Effector CD4-positive, alpha-beta T cell (primary cell): Measurements from ENCODE around the gene CSH2. TPM values are rescaled to one million over a fixed set of nuclear protein-coding genes. Genes with fewer than 3 reads are reported as not detected.
A peak's percentile ranks its signal among the peaks of the same experiment; 100 is the strongest.
"Not testable (repeated sequence)": the region's sequence is repeated elsewhere in the genome, so short reads cannot be mapped to it uniquely, and the experiment has no call there.

Source experiments
- DNase-seq: peaks from one replicate; pipeline ENCODE4 v3.0.0-alpha.2; 2020
- total RNA-seq: gene quantifications from one replicate; lab custom pipeline; 2026; lab: John Stamatoyannopoulos, UW

Gene CSH2
- total RNA-seq = not detected

DNA sequence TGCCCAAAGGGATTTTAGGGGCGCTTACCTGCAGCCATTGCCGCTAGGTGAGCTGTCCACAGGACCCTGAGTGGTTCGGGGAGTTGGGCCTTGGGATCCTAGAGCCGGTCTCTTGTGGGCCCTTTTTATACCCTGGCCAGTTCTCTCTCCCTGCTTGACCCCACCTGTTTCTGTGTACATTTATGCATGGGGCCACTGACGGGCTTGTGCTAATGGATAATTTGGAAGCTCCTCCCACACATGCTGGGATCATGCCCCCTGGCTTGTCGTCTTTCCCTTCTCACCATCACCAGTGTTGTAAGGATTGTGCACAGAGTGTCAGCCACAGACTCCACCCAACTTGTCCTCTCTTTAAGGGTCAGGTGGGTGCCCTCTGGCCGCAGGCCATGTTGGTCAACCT, at the start of gene CSH2:
TSS of gene CSH2 (minus strand) at position 101 of the 400 bp plus-strand sequence. CDS start at position 38, 63 bp downstream.
- DNase-seq = not testable (repeated sequence)

DNA sequence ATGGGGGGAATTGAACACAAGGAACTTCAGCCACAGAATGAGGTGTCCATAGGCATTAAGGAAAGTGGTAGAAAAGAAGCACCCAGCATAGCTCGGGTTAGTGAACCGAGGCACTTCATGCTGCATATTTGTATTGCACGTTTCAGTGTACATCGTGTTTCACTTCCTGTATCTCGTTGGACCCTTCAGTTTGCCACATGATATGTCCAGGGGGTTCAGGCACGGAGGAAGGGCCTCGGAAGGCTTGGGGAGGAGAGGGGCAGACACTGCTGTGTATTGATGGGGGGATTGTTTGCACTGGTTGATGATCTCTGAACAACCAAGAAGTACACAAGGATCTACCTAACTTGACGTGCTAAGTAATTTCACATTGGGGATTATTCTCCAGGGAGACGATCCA, 48.9 kb upstream of the CSH2 start:
- DNase-seq = not testable (repeated sequence)

DNA sequence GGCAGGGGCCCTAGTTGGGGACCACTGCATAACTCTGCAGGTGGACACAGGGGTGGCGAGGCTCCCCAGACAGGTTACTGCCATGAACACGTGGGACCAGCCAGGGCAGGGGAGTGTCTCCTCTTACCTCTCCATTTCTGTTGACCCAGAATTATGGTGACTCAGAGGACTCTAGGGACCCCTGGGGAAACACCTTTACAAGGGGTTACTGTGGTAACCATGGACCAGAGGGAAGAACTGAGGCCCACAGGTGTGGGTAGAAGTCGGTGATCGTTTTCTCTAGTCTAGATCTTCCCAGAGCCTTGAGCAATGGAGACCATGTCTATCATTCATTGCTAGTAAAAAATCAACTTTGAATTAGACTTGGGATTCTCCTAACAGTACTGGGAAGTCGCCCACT, 47.3 kb upstream of the CSH2 start:
- DNase-seq = not testable (repeated sequence)

DNA sequence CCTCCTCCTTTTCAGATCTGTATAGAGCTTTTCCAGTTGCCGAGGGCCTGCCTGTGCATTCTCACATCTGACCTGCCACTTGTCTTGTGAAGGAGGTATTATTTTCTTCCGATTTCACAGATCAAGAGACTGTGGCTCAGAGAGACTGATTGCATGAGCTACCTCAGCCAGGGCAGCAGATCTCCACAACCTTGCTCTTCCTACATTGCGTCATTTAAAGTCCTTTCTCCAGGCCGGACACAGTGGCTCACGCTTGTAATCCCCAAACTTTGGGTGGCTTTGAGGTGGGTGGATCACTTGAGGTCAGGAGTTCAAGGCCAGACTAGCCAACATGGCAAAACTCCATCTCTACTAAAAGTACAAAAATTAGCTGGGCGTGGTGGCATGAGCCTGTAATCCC, 46.6 kb upstream of the CSH2 start:
- not testable (repeated sequence) for DNase-seq

DNA sequence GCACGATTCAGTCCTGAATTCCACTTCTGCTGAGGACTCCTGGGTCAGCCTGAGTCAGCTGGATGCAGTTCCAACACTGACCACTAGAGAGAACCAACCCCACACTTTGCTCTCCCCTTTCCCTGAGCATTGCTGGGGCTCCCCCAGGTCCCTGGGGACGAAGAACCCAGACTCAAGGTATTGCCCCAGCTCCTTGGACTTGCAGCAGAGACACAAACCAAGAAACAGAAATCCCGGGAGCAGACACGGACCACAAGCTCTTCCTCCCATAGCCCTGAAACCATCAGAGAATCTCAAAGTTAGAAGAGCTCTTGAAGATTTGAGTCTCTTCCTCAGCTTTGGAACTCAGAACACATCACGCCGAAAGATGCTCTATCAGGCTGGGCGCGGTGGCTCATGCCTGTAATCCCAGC, 45.8 kb upstream of the CSH2 start:
- DNase-seq = peak; percentile 67

GRCh38 chr17:63918789-63919305, 45.4 kb upstream of the CSH2 start, which contains the start of gene GH1:
GH1 (minus strand) TSS chr17:63918839; CDS start chr17:63918776, 63 bp downstream.
- DNase-seq = not testable (repeated sequence)

- DNase-seq = no peak
These were observed 44.8 kb upstream of the CSH2 start for GRCh38 chr17:63918305-63918704.

- no peak for DNase-seq
These were observed 44.2 kb upstream of the CSH2 start for GRCh38 chr17:63917646-63918045.

- DNase-seq = not testable (repeated sequence)
These were observed 43.7 kb upstream of the CSH2 start for GRCh38 chr17:63917206-63917605.

DNA sequence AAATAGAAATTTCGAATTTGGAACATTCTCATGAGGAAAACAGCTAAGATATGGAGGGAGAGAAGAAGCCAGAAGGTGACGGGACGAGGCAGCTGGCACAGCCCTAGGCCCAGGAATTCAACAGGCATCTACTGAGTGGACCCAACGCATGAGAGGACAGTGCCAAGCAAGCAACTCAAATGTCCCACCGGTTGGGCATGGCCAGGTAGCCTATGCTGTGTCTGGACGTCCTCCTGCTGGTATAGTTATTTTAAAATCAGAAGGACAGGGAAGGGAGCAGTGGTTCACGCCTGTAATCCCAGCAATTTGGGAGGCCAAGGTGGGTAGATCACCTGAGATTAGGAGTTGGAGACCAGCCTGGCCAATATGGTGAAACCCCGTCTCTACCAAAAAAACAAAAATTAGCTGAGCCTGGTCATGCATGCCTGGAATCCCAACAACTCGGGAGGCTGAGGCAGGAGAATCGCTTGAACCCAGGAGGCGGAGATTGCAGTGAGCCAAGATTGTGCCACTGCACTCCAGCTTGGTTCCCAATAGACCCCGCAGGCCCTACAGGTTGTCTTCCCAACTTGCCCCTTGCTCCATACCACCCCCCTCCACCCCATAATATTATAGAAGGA, 43.2 kb upstream of the CSH2 start:
- DNase-seq = no peak

DNA sequence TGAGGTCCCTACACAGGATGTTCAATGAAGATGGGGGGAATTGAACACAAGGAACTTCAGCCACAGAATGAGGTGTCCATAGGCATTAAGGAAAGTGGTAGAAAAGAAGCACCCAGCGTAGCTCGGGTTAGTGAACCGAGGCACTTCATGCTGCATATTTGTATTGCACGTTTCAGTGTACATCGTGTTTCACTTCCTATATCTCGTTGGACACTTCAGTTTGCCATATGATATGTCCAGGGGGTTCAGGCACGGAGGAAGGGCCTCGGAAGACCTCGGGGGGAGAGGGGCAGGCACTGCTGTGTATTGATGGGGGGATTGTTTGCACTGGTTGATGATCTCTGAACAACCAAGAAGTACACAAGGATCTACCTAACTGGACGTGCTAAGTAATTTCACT, 42.3 kb upstream of the CSH2 start:
- not testable (repeated sequence) for DNase-seq

DNA sequence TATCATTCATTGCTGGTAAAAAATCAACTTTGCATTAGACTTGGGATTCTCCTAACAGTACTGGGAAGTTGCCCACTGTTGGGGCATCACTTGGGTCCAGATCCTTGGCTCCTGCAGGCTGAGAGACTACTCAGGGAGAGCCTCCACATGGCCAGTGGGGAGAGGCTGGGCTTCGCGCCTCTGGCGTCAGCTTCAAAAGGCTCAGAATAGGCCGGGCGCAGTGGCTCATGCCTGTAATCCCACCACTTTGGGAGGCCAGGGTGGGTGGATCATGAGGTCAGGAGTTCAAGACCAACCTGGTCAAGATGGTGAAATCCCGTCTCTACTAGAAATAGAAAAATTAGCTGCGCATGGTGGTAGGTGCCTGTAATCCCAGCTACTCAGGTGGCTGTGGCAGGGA, 41.0 kb upstream of the CSH2 start:
- no peak for DNase-seq

DNA sequence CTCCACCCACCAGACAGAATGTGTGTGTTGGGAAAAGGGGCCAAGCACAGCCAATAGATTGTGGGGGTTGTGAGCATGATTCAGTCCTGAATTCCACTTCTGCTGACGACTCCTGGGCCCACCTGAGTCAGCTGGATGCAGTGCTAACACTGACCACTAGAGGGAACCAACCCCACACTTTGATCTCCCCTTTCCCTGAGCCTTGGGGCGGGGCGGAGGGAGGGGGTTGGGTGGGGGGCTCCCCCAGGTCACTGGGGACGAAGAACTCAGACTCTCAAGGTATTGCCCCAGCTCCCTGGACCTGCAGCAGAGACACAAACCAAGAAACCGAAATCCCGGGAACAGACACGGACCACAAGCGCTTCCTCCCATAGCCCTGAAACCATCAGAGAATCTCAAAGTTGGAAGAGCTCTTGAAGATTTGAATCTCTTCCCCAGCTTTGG, 38.2 kb upstream of the CSH2 start:
- DNase-seq = peak; percentile 47

- no peak for DNase-seq
These were observed 37.7 kb upstream of the CSH2 start, which contains the start of gene CSHL1 for GRCh38 chr17:63911041-63911635. CSHL1 (minus strand) TSS chr17:63911258; CDS start chr17:63911196, 62 bp downstream.

DNA sequence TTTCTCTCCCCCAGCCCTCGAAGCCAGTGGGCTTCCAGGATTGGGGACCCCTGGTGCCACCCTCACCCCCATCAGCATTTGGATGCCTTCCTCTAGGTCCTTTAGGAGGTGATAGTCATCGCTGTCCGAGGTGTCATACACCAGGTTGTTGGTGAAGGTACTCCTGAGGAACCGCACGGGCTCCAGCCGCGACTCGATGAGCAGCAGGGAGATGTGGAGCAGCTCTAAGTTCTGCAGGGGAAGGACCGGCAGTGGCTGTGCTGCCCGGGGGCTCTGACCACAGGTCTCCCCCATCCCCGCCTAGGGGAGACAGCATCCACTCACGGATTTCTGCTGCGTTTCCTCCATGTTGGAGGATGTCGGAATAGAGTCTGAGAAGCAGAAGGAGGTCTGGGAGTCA, 36.6 kb upstream of the CSH2 start:
- no peak for DNase-seq

GRCh38 chr17:63909586-63909985, 36.1 kb upstream of the CSH2 start:
- DNase-seq = not testable (repeated sequence)

DNA sequence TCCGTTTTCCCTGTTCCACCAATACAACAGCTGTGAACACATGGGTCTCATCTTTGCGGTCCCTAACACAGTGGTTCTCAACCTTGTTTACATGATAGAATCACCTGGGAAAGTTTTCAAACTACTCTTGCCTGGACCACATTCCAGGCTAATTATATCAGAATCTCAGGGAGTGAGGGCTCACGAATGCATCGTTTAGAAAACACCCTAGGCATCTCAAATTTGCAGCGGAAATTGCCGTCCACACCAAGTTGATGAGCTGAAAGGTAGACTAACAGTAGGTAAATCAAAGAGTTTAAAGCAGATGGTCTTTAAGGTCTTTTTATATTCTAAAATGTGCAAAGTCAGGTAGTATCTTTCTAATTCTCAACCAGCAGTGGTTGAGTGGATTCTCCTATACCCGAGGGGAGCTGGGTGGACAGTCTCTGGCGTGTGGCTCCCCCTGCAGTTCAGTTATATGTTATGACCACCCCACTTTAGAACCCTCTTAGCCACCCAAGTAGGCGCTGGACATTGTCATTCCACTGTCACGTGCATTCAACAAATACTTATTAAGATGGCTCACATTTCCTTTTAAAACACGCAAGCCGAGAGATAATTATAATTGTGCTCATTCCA, 33.8 kb upstream of the CSH2 start:
- not testable (repeated sequence) for DNase-seq

DNA sequence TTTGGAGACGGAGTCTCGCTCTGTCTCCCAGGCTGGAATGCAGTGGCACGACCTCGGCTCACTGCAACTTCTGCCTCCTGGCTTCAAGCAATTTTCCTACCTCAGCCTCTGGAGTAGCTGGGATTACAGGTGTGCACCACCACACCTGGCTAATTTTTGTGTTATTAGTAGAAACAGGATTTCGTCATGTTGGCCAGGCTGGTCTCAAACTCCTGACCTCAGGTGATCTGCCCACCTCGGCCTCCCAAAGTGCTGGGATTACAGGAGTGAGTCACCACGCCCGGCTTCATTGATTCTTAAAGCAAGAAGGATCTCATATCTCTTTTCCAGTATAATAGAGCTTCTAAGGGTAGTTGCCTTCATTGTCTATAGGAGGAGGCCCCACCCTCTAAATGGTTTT, 31.3 kb upstream of the CSH2 start:
- not testable (repeated sequence) for DNase-seq

DNA sequence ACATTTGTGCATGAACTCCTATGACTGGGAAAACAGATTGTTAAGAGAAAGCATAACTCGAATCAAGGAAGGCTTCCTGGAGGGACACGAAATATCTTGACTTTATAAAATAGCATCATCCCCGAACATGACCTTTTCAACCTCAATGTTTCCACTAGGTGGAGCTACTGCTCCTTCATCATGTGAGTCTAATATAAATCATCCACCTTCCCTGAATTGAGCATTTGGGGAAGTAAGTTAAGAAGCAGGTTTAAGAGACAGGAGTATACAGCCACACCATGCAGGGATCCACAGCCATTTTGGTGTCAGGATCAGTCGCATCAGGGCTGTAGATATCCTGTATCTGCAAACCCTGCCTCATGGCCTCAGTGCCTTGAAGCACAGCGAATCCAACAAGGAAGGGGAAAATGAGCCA, 30.3 kb upstream of the CSH2 start:
- peak; percentile 26 for DNase-seq

- DNase-seq = not testable (repeated sequence)
These were observed 28.5 kb upstream of the CSH2 start for GRCh38 chr17:63901971-63902370.

GRCh38 chr17:63898899-63899798, 25.7 kb upstream of the CSH2 start:
- DNase-seq = not testable (repeated sequence)
